NCI-H187 treated with DMSO at 0.1 percent for 48 hours (cell line): ENCODE results near the gene CBLC.
A peak's percentile ranks its signal among the peaks of the same experiment; 100 is the strongest.
"Not testable (repeated sequence)": the region's sequence is repeated elsewhere in the genome, so short reads cannot be mapped to it uniquely, and the experiment has no call there.

Source experiments
- DNase-seq: peaks from one replicate; lab custom pipeline; 2025; lab: John Stamatoyannopoulos, UW

Gene CBLC

GRCh38 chr19:44765033-44765948 lies 12.4 kb upstream of the CBLC start:
- DNase-seq, result no peak

DNA sequence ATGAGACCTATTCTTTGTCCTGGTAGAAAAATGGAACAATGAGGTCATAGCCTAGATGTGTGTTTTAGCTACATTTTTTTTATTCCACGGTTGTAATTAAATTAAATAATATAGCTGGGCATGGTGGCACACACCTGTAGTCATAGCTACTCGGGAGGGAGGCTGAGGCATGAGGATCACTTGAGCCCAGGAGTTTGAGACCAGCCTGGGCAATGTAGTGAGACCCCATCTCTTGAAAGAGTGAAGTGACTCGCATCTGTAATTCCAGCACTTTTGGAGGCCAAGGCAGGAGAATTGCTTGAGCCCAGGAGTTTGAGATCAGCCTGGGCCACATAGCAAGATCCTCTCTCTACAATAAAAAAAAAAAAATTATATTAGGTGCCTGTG lies 11.7 kb upstream of the CBLC start:
- no peak for DNase-seq

- DNase-seq, result no peak
Measured at GRCh38 chr19:44767295-44768180, 10.2 kb upstream of the CBLC start.

DNA sequence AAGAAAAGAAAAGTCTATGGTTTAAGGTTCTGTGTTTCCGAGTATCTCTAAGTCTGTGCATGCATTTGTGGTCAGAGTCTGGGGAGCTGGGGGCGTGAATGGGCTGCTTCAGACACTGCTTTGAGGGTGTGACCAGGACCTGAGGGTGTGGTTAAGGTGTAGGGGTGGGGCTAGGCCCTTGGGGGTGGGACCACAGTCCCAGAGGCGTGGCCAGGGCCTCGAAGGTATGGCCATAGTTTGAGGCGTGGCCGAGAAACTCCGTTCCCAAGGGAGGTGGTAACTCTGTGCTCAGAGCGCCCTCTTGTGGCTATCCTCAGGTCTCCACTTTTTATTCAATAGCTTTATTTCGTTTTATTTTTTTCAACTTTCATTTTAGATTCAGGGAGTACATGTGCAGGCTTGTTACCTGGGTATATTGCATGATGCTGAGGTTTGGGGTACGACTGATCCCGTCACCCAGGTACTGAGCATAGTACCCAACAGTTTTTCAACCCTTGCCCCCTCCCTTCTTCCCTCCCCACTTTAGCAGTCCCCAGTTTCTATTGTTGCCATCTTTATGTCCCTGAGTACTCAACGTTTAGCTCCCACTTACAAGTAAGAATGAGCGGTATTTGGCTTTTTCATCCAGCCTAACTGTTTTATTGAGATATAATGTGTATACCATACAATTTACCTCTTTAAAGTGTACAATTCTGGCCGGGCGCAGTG lies 7.0 kb upstream of the CBLC start:
- peak; percentile 35 for DNase-seq

DNA sequence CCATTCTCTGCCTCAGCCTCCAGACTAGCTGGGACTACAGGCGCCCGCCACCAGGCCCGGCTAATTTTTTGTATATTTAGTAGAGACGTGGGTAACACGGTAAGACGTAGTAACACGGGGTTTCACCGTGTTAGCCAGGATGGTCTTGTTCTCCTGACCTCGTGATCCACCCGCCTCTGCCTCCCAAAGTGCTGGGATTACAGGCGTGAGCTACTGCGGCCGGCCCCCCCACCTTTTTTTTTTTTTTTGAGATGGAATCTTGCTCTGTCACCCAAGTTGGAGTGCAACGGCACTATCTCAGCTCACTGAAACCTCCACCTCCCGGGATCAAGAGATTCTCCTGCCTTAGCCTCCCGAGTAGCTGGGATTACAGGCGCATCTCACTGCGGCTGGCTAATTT lies 5.5 kb upstream of the CBLC start:
- DNase-seq, result not testable (repeated sequence)

- DNase-seq, result no peak
Measured at GRCh38 chr19:44772959-44773358, 4.7 kb upstream of the CBLC start.

- no peak for DNase-seq
Measured at GRCh38 chr19:44775676-44776240, 1.9 kb upstream of the CBLC start.

- DNase-seq, result no peak
Measured at GRCh38 chr19:44776402-44777096, 1.1 kb upstream of the CBLC start.

DNA sequence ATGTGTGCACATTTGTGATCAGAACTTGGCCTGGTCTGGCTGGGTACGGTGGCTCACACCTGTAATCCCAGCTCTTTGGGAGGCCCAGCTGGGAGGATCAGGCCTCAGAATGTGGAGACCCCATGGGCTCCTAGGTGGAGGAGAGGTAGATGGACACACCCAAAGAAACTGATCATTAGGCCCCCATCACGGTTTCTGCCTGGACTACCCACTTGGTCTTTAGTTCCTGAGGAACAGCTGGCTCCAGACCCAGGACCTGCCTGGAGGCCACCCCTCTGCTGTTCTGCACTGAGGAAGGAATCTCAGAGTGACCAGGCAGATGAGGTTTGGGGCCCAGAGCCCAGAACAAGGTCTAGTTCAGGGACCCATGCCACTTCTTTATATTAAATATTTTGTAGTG lies 1.5 kb downstream of the CBLC start:
- no peak for DNase-seq

- DNase-seq, result not testable (repeated sequence)
Measured at GRCh38 chr19:44781694-44782093, 4.0 kb downstream of the CBLC start.

GRCh38 chr19:44782729-44783128 lies 5.0 kb downstream of the CBLC start:
- no peak for DNase-seq

GRCh38 chr19:44783545-44783944 lies 5.9 kb downstream of the CBLC start:
- no peak for DNase-seq

DNA sequence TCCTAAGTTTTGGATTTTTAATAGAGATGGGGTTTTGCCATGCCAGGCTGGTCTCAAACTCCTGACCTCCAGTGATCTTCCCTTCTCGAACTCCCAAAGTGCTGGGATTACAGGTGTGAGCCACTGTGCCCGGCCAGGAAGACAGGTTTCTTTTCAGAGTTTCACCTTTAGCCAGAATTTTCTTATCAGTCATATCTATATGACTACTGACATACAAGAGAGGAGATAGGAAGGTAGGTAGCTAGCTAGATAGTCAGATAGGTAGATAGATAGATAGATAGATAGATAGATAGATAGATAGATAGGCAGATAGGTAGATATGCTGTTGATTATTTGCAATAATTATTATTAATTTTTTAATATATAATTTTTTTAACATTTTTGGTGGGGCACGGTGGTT lies 7.6 kb downstream of the CBLC start:
- no peak for DNase-seq

DNA sequence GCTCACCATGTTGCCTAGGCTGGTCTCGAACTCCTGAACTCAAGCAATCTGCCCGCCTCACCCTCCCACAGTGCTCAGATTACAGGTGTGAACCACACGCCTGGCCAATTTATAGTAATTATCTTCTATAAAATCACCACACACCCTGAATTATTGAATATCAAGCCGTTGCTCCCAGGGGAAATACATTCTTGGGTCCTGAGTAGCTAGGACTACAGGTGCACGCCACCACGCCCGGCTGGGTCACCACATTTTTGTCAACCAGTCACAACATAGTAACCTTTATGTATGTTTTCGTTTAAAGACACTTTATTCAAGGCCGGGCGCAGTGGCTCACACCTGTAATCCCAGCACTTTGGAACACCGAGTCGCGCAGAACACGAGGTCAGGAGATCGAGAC lies 8.3 kb downstream of the CBLC start:
- DNase-seq, result no peak

GRCh38 chr19:44788971-44789370 lies 11.3 kb downstream of the CBLC start:
- DNase-seq, result no peak

DNA sequence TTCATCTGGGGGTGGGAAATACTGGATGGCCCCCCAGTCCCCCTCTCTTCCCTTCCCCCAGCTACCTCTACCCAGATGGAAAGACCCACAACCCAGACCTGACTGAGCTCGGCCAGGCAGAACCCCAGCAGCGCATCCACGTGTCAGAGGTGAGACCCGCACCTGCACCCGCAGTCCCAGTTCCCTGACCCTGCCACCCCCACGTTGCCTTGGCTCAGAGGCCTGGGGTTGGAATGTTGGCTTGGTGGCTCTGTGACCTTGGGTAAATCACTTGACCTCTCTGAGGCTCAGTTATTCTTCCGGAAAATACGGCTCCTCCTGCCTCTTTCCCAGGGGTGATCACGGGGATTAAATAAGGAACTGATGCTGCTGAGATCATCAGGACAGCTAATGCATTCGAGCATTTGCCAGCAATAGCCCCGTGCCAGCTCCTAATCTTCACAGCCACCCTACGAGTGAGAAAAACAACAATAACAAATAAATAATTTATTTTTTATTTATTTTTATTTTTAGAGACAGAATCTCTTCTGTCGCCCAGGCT lies 12.3 kb downstream of the CBLC start:
- no peak for DNase-seq

DNA sequence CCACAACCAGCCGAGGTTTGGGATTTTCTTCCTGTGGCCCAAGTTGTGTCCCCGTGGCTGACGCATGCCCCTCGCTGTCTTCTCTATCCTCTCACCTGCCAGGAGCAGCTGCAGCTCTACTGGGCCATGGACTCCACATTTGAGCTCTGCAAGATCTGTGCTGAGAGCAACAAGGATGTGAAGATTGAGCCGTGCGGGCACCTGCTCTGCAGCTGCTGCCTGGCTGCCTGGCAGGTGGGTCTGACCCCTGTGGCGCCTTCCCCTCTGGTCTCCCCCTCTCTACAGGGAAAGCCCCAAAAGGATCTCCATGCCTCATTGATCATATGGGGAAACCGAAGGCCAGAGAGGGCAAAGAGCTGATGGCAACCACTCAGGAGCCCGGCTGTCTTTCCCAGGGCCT lies 14.6 kb downstream of the CBLC start:
- no peak for DNase-seq

DNA sequence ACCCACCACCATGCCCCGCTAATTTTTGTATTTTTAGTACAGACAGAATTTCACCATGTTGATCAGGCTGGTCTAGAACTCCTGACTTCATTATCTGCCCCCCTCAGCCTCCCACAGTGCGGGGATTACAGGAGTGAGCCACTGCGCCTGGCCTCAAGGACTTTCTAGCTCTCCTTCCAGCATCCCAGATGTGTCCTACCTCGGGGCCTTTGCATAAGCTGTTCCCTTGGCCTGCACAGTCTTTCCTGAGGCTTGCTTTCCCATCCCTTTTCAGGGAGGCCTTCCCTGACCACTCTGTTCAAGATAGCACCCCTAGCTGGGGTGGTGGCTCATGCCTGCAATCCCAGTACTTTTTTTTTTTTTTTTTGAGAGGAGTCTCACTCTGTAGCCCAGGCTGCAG lies 16.9 kb downstream of the CBLC start:
- DNase-seq, result no peak

GRCh38 chr19:44795398-44795987 lies 17.8 kb downstream of the CBLC start:
- DNase-seq, result no peak

DNA sequence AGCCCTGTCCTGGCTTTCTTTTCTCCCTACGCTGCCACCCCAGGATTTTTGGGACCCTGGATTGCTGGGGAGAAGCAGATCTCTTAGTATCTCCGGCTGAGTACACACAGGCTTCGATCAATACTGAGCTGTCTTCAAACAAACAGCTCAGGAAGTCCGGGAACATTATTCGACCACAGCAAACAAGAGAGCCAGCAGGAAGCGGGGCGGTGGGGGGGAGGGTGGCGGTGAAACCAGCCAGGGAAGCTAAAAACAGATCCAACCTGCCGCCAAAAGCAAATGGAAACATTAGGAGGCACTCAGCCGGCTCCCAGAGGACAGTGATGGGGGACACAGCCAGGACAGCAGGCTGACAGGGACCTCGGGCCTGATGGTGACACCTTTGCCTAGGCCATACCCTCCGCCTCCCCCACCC lies 19.0 kb downstream of the CBLC start:
- no peak for DNase-seq
